ENCODE results near the gene CACNA1E.

DNA sequence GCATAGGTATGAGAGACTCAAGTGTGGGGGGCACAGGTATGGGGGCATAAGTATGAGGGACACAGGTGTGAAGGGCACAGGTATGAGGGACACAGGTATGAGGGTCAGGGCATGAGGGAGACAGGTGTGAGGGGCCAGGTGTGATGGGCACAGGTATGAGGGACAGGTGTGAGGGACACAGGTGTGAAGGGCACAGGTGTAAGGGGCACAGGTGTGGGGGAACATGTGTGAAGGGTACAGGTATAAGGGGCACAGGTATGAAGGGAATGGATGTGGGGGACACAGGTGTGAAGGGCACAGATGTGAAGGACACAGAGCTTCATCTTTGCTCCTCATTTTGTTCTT lies 41.2 kb upstream of the CACNA1E start:
- TF ChIP-seq CTCF (IDR thresholded peaks at IDR 0.05 in 4 of 5, conservative IDR thresholded peaks at IDR 0.05 in 1 of 5) = no peak
- no peak for TF ChIP-seq POLR2A (IDR thresholded peaks at IDR 0.05)

All from gastrocnemius medialis (tissue), 4 donors.